M059J (cell line): ENCODE data around the gene PPP2R2D. TPM values are rescaled to one million over a fixed set of nuclear protein-coding genes. Genes with fewer than 3 reads are reported as not detected.
"Not testable (repeated sequence)": the region's sequence is repeated elsewhere in the genome, so short reads cannot be mapped to it uniquely, and the experiment has no call there.

Experiments used
- DNase-seq: peaks from one replicate; pipeline ENCODE4 v3.0.0-alpha.2; 2012; ENCODE audit warnings: low read depth
- total RNA-seq: library from RNA; depleted of rRNA; stranded (reverse); fragments of >200 nt; shearing (Covaris generic); gene quantifications from 2 replicates; pipeline ENCODE4 v1.2.3, GENCODE V29; 2014

Gene PPP2R2D
- total RNA-seq, 1 experiment from 2014 or later: 36.1 TPM

DNA sequence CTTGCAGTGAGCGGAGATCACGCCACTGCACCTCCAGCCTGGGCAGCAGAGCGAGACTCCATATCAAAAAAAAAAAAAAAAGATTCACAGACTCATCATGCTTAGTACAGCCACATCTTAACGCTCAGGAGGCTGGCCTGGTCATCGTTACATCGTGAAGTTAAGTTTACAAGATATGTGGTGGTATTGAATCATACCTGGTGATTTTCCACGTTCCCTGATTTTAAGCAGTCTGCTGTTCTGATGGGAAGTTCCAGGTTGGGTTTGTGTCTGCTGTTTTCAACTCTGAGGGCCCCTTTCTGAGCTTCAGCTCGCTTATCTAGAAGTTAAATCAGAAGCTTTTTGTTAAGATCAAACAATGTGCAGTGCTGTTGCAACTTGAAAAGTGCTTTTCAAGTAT is 6.9 kb downstream of the PPP2R2D start:
- DNase-seq: peak; percentile 9

DNA sequence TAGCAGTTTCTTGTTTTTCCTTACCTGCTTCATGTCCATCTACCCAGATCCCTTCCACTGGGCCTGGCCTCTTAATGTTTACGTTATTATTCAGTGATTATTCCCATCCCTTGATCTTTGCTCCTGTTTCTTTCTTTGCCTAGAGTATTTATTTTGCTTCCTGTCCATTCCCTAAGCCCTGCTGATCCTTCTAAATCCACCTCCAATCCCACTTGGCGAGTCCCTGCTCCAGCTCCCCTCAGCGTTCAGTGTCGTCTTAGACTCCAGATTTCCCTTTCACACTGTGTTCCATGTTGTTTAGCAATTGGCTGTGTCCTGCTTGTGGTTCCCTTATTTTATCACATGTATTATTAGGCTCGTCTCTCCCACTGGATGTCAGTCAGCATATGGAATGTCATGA is 7.3 kb downstream of the PPP2R2D start:
- no peak for DNase-seq

DNA sequence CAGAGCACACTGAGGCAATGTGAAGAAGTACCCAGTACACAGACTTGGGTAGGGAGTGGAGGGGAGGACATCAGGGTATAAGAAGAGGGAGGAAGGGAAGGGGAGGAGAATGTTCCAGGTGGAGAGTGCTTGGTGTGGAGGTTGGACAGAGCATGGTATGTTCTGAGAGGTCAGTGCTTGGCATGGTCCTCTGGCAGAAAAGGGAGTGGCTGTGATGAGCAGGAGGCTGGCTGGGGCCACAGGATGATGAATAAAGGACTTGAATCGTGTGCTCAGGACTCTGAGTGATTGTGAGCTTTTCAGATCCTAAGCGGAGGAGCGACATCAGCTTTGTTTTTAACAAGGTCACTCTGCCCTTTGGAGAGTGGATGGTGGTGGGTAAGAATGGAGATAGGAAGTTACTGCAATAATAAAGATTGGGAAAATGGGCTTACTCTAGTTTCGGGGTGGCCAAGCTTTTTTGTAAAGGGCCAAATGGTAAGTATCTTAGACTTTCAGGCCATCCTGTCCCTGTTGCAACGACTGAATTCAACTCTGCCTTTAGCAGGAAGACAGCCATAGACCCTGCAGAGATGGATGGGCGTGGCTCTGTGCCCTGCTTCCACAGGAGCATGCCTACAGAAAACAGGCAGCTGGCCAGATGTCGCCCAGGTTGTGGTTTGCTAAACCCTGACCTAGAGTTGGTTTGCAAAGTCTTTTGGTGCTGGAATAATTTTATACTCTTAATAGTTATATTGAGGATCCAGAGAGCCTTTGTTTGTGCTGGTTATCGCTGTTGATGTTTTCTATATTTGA is 8.4 kb downstream of the PPP2R2D start:
- DNase-seq: no peak

DNA sequence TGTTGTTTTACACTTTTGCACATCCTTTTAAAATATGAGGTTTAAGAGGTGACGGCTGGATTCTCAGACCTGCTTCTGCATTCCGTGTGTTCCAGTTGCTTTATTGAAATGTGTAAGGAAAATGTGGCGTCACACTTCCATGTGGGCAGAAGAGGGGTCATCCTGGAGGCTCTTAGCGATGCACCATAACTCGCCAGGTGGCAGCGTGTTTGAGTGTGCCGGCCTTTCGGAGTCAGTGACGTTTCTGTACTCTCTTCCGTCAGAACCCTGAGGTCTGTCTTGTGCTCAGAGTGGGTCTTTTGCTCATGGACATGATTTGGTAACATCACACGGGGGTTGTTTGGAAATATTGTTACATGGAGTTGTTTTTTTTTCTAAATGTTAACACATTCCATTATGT is 9.1 kb downstream of the PPP2R2D start:
- no peak for DNase-seq

DNA sequence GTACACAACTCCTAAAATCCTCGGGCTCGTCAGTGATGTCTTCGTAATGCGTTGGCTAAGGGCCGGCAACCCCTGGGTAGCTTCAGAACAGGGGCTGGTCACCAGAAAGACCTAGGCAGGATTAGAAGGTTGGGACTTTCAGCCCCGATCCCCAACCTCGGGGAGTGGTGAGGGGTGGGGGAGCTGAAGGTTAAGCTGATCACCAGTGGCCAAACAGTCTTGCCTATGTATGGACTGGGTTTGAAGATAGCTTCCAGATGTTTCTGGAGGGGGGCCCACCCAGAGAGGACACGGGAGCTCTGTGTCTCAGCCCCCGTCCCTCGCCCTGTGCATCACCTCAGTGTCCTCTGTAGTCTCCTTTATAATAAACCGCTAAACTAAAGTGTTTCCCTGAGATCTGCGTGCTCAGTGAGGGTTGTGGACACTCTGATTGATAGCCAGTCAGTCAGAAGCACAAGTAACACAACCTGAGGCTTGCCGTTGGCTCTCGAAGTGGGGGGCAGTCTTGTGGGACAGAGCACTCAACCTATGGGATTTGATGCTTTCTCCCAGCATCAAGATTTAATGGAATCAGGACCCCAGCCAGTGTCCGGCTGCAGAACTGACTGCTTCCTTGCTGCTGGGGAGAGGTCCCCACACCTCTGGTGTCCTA is 10.0 kb downstream of the PPP2R2D start:
- no peak for DNase-seq

DNA sequence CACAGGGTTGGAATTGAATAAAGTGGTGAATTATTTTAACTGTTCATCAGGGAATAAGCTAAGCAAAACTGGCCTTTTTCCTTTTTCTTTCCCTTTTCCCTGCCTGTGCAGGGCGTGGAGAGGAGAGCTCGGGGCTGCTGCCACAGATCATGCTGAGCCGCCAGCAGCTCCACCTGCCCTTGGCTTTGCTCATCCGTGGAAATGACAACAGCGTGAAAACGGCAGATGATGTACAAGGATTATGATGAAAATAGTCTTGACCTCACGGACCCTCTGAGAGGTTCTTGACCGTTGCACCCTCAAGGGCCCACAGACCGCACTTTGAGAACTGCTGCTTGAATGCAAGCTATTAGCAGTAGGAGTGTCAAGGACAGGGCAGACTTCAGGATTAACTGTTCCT is 10.6 kb downstream of the PPP2R2D start:
- DNase-seq: no peak

DNA sequence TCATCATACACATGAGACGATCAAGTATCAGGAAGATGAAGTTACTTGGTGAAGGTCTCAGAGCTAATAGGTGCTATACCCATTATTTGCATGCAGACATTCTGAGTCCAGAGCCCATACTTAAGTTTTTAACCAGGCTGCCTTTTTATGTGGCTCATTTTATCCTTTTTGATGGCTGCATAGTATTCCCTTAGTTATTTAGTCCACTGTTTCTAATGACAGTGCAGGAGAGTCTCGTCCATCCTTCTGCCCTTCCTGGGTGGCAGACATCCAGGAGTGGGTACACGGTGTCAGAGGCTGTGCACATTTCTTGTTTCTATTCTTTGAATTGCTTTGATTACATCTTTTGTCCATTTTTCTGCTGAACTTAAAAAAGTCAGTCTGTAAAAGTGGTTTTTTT is 11.8 kb downstream of the PPP2R2D start:
- no peak for DNase-seq

DNA sequence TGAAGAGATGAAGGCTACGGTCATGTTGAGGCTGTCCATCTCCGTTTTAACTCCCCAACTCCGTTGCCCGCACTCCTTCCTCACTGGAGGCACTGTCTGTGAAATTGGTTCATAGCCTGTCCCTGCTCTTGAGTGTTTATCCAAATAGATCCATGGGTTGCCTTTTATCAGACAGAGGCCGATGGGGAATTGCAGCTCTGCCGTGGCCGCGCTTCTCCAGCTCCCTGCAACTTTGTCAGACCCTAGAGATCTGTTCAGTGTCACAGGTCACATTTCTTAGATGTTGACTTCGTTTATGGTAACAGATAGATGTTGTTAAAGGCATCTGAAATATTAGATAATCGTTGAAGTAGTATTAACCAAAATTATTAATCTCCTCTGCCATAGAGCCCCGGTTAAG is 14.7 kb downstream of the PPP2R2D start:
- no peak for DNase-seq

DNA sequence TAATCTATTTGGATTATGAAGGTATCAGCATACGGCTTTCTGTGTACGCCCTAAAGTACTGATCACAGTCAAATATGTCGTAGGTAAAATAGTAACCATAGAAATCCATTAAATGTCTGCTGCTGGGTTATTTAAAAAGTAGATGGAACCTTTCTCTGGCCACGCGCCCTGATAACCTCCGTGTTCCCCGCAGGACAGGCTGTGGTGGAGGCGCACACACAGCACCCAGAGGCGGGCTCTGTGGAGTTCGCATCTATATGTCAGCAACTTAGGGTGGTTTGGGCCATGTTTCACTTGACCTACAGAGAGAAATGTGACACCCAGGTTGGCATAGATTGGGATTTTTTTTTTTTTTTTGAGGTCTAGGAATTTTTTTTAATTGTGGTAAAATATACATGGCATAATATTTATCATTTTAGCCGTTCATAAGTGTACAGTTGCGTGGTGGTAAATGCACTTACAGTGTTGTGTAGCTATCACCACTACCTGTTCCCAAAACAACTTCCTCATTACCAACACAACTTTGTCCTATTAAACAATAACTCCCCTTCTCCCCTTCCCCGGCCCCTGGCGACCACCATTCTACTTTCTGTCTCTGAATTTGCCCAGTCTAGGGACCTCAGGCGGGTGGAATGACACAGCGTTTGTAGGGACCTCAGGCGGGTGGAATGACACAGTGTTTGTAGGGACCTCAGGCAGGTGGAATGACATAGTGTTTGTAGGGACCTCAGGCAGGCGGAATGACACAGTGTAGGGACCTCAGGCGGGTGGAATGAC is 15.4 kb downstream of the PPP2R2D start:
- no peak for DNase-seq

DNA sequence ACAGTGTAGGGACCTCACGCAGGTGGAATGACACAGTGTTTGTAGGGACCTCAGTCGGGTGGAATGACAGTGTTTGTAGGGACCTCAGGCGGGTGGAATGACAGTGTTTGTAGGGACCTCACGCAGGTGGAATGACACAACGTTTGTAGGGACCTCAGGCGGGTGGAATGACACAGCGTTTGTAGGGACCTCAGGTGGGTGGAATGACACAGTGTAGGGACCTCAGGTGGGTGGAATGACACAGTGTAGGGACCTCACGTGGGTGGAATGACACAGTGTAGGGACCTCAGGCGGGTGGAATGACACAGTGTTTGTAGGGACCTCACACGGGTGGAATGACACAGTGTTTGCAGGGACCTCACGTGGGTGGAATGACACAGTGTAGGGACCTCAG is 16.0 kb downstream of the PPP2R2D start:
- not testable (repeated sequence) for DNase-seq

DNA sequence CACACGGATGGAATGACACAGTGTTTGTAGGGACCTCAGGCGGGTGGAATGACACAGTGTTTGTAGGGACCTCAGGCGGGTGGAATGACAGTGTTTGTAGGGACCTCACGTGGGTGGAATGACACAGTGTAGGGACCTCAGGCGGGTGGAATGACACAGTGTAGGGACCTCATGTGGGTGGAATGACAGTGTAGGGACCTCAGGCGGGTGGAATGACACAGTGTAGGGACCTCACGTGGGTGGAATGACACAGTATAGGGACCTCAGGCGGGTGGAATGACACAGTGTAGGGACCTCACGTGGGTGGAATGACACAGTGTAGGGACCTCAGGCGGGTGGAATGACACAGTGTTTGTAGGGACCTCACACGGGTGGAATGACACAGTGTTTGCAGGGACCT is 16.7 kb downstream of the PPP2R2D start:
- DNase-seq: not testable (repeated sequence)

DNA sequence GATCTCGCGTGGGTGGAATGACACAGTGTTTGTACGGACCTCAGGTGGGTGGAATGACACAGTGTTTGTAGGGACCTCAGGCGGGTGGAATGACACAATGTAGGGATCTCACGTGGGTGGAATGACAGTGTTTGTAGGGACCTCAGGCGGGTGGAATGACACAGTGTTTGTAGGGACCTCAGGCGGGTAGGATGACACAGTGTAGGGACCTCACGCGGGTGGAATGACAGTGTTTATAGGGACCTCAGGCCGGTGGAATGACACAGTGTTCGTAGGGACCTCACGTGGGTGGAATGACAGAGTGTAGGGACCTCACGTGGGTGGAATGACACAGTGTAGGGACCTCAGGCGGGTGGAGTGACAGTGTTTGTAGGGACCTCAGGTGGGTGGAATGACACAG is 18.7 kb downstream of the PPP2R2D start:
- not testable (repeated sequence) for DNase-seq

DNA sequence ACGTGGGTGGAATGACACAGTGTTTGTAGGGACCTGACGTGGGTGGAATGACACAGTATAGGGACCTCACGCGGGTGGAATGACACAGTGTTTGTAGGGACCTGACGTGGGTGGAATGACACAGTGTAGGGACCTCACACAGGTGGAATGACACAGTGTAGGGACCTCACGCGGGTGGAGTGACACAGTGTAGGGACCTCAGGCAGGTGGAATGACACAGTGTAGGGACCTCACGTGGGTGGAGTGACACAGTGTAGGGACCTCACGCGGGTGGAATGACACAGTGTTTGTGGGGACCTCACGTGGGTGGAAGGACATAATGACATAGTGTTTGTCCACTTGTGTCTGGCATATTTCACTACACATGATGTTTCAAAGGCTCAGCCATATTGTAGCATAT is 19.3 kb downstream of the PPP2R2D start:
- DNase-seq: no peak

DNA sequence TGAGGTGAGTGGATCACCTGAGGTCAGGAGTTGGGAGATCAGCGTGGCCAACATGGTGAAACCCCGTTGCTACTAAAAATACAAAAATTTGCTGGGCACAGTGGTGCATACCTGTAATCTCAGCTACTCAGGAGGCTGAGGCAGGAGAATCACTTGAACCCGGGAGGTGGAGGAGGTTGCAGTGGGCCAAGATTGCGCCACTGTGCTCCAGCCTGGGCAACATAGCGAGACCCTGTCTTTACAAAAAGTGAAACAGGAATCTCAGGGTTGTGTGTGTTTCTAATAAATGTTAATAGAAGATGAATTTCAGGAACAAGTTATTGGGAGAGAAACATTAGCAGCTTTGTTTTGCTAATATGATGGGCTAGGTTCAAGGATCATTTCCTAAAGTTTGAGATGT is 19.9 kb downstream of the PPP2R2D start:
- DNase-seq: no peak

DNA sequence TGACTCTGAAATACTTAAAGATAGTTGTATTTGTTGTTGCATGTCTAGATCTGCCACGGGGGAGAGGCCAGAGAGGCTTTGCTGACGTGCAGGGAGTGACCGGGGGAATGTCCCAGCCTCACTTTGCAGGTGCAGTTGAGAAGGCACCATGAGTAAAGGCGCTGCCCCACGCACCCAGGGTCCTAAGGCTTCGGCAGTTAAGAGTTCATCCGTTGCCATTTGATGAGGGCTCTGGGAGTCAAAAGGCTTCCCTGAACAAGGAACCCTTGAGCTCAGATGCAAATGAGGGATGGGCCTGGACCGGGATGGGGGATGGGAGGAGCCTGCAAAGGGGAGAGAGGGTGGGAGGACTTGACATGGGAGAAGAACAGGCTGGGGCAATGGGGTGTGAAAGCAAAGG is 20.4 kb downstream of the PPP2R2D start:
- no peak for DNase-seq

DNA sequence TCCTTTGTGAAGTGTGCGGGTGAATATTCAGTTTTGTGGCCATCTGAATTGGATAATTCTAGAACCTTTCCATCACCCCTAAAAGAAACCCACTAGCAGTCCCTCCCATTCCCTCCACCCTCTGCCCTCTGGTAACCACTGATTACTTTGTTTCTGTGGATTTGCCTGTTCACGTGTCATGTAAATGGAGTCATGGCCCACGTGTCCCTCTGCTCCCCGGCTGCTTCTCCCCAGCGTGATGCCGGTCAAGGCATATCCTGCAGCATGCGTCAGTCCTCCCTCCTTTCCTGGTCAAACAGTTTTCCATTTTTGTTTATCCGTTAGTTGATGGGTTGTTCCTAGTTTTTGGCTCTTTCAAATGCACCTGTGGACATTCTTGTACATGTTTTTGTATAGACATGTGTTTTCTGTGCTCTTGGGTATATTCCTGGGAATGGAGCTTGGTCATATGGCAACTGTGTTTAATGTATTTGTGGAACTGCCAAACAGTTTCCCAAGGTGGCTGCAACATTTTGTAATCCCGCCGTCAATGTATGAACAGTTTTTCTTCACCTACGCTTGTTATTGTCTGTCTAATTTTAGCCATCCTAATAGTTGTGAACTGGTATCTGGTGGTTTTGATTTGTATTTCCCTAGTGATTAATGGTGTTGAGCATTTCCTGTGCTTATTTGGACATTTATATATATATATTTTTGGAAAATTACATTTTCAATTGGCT is 22.4 kb downstream of the PPP2R2D start:
- no peak for DNase-seq

DNA sequence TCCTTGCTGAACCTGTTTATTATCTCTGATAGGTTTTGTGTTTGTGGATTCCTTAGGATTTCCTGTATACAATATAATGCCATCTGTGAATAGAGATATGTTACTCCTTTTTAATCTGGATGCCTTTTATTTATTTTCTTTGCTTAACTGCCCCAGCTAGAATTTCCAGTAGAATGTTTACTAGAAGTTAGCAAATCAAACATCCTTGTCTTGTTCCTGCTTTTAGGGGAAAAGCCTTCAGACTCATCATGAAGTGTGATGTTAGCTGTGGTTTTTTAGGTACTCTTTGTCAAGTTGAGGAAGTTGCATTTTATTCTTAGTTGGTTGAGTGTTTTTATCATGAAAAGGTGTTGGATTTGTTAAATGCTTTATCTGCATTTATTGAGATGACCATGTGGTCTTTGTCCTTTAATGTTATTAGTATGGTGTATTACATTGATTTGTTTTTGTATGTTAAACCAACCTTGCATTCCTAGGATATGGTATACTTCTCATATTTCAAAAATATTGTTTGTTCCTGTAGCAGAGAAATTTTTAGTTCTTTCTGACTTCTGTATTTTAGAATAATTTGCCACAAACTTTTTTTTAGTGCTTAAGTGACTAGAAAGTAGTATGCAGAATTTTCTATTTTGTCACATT is 24.3 kb downstream of the PPP2R2D start:
- no peak for DNase-seq

DNA sequence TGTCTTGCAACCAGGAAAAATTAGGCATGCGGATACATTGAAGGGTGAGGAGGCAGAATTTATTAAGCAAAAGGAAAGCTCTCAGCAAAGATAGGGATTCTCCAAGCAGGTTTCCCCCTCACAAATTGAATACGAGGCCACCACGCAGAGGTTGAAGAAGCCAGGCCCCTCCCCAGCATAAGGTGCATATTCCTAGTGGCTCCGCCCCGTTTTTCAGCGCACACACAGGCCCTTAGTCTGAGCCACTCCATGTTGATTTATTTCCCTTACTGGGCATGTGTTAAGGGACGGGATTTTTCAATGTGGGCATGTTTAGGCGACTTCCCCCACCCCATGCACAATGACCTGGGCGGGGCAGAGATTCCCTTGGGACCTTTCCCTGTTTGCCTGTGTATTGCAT is 24.9 kb downstream of the PPP2R2D start:
- DNase-seq: no peak

DNA sequence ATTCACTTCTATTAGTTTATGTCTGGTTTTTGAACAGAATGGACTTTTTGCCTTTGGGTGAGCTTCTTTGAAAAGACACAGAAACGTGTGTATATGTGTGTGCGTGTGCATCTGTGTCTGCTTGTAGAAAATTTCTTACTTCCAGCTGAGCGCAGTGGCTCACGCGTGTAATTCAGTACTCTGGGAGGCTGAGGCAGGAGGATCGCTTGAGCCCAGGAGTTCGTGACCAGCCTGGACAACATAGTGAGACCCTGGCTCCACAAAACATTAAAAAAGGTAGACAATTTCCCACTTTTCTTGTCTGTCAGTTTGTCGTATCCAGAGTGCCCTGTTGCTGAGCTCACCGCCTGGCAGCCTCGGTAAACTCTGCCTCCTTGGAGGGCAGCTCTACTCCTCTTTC is 25.4 kb downstream of the PPP2R2D start:
- DNase-seq: no peak

DNA sequence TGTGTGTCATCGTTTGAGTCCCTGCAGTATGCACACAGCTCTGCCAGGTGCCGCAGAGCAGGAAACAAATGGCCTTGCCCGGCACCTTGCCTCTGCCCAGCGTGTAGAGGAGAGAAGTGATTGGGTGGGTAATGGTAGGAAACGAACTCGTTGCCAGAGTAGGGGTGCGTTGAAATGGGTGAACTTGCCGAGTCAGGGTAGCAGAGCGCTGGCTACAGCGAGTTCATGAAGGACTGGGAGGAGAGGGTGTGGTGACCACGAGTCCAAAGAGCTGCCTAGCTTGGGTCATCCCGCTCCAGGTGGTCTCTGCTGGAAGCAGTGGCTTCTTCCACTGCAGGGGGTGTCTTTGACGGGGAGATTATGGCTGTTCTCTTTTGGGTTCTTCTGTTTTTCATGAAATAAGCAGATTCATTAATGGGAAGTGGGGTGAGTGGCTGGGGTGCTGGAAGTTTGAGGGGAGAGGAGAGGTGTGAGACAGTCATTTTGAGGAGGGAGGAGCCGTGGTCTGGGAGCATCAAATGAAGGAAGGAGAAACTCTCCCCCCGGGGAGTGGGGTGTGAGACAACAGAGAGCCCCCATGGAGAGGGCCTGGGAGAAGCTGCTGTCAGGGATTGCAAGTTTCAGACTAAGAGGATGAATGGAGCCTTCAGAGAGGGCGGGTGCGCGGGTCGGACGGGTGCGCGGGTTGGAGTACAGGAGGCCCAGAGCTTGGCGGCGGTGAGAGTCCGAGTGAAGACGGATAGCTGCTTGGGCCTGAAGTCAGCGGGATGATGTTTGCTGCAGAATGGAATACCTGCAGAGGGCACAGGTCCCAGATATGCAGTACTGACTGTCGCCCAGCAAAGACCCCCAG is 26.2 kb downstream of the PPP2R2D start:
- no peak for DNase-seq
